Measurements from ENCODE around the gene ARHGAP15. TPM values are rescaled to one million over a fixed set of nuclear protein-coding genes. Genes with fewer than 3 reads are reported as not detected.

Gene ARHGAP15
- total RNA-seq, 1 experiment from 2014 or later: not detected

- Histone ChIP-seq H3K27me3 (replicated peaks) (peaks cover 4% of the 10 kb centered on the region), H3K9me3 (replicated peaks) (no peaks in the 10 kb centered on the region), H3K4me1 (replicated peaks) (no peaks in the 10 kb centered on the region), H3K4me3 (no peak overlapping the region), H3K36me3 (no peaks in the 10 kb centered on the region), H3K27ac (no peak overlapping the region)
- no peak for DNase-seq (ENCODE audit: low read depth in 1 of 2, low spot score in 2 of 2)
These were observed 216.9 kb downstream of the ARHGAP15 start for GRCh38 chr2:143345887-143346787.

GRCh38 chr2:143347271-143347695 lies 218.1 kb downstream of the ARHGAP15 start:
- Histone ChIP-seq H3K9me3 (replicated peaks) (no peaks in the 10 kb centered on the region), H3K4me1 (replicated peaks) (no peaks in the 10 kb centered on the region), H3K36me3 (no peaks in the 10 kb centered on the region), H3K4me3 (no peak overlapping the region), H3K27ac (no peak overlapping the region), H3K27me3 (replicated peaks) (peaks cover 4% of the 10 kb centered on the region; the same call in 1 of the 2 replicates)
- DNase-seq (ENCODE audit: low read depth in 1 of 2, low spot score in 2 of 2): no peak

- Histone ChIP-seq H3K36me3 (no peaks in the 10 kb centered on the region), H3K4me3 (no peak overlapping the region), H3K9me3 (replicated peaks) (no peaks in the 10 kb centered on the region), H3K27me3 (replicated peaks) (peaks cover 4% of the 10 kb centered on the region; the same call in 1 of the 2 replicates), H3K4me1 (replicated peaks) (no peaks in the 10 kb centered on the region), H3K27ac (no peak overlapping the region)
- DNase-seq (ENCODE audit: low read depth in 1 of 2, low spot score in 2 of 2): no peak
These were observed 218.7 kb downstream of the ARHGAP15 start for GRCh38 chr2:143347901-143348414.

GRCh38 chr2:143354050-143354750 lies 225.0 kb downstream of the ARHGAP15 start:
- no peak for DNase-seq (ENCODE audit: low read depth in 1 of 2, low spot score in 2 of 2)
- Histone ChIP-seq H3K9me3 (replicated peaks) (no peaks in the 10 kb centered on the region), H3K27ac (no peak overlapping the region), H3K36me3 (no peaks in the 10 kb centered on the region), H3K4me1 (replicated peaks) (no peaks in the 10 kb centered on the region), H3K4me3 (no peak overlapping the region), H3K27me3 (replicated peaks) (no peaks in the 10 kb centered on the region)

GRCh38 chr2:143355870-143356269 lies 226.7 kb downstream of the ARHGAP15 start:
- H3K27me3 ChIP-seq (replicated peaks): no peaks in the 10 kb centered on the region
- no peaks in the 10 kb centered on the region for H3K4me1 ChIP-seq (replicated peaks)
- no peaks in the 10 kb centered on the region for H3K36me3 ChIP-seq
- no peak overlapping the region for H3K27ac ChIP-seq
- no peak overlapping the region for H3K4me3 ChIP-seq
- H3K9me3 ChIP-seq (replicated peaks): no peaks in the 10 kb centered on the region
- DNase-seq (ENCODE audit: low read depth in 1 of 2, low spot score in 2 of 2): no peak

- Histone ChIP-seq H3K27ac (no peak overlapping the region), H3K4me1 (replicated peaks) (no peaks in the 10 kb centered on the region), H3K36me3 (no peaks in the 10 kb centered on the region), H3K4me3 (no peak overlapping the region), H3K27me3 (replicated peaks) (no peaks in the 10 kb centered on the region), H3K9me3 (replicated peaks) (no peaks in the 10 kb centered on the region)
- DNase-seq (ENCODE audit: low read depth in 1 of 2, low spot score in 2 of 2): no peak
These were observed 227.1 kb downstream of the ARHGAP15 start for GRCh38 chr2:143356336-143356735.

GRCh38 chr2:143356736-143357446 lies 227.7 kb downstream of the ARHGAP15 start:
- Histone ChIP-seq H3K4me3 (no peak overlapping the region), H3K36me3 (no peaks in the 10 kb centered on the region), H3K27ac (no peak overlapping the region)

GRCh38 chr2:143357966-143358365 lies 228.7 kb downstream of the ARHGAP15 start:
- Histone ChIP-seq H3K4me1 (replicated peaks) (no peaks in the 10 kb centered on the region), H3K27me3 (replicated peaks) (no peaks in the 10 kb centered on the region), H3K36me3 (no peaks in the 10 kb centered on the region), H3K9me3 (replicated peaks) (no peaks in the 10 kb centered on the region), H3K4me3 (no peak overlapping the region), H3K27ac (no peak overlapping the region)
- DNase-seq (ENCODE audit: low read depth in 1 of 2, low spot score in 2 of 2): no peak

More at GRCh38 chr2:143356736-143357446, 227.7 kb downstream of the ARHGAP15 start:
- Histone ChIP-seq H3K27me3 (replicated peaks) (no peaks in the 10 kb centered on the region), H3K4me1 (replicated peaks) (no peaks in the 10 kb centered on the region), H3K9me3 (replicated peaks) (no peaks in the 10 kb centered on the region)
- no peak for DNase-seq (ENCODE audit: low read depth in 1 of 2, low spot score in 2 of 2)

- Histone ChIP-seq H3K36me3 (no peaks in the 10 kb centered on the region), H3K27ac (no peak overlapping the region), H3K4me3 (no peak overlapping the region), H3K4me1 (replicated peaks) (no peaks in the 10 kb centered on the region), H3K9me3 (replicated peaks) (no peaks in the 10 kb centered on the region), H3K27me3 (replicated peaks) (0 out of 2 replicates have a peak, but pooled peaks cover 2% of the 10 kb centered on the region)
- DNase-seq (ENCODE audit: low read depth in 1 of 2, low spot score in 2 of 2): no peak
These were observed 232.1 kb downstream of the ARHGAP15 start for GRCh38 chr2:143361346-143361745.

GRCh38 chr2:143371616-143372015 lies 242.4 kb downstream of the ARHGAP15 start:
- DNase-seq (ENCODE audit: low read depth in 1 of 2, low spot score in 2 of 2): no peak

GRCh38 chr2:143375384-143375880 lies 246.2 kb downstream of the ARHGAP15 start:
- H3K4me3 ChIP-seq: no peak overlapping the region
- no peaks in the 10 kb centered on the region for H3K36me3 ChIP-seq
- no peaks in the 10 kb centered on the region for H3K27me3 ChIP-seq (replicated peaks)
- no peaks in the 10 kb centered on the region for H3K9me3 ChIP-seq (replicated peaks)
- no peak for DNase-seq (ENCODE audit: low read depth in 1 of 2, low spot score in 2 of 2)
- H3K27ac ChIP-seq: no peak overlapping the region
- H3K4me1 ChIP-seq (replicated peaks): no peaks in the 10 kb centered on the region

More at GRCh38 chr2:143371616-143372015, 242.4 kb downstream of the ARHGAP15 start:
- Histone ChIP-seq H3K4me3 (no peak overlapping the region), H3K36me3 (no peaks in the 10 kb centered on the region), H3K27ac (no peak overlapping the region), H3K27me3 (replicated peaks) (no peaks in the 10 kb centered on the region), H3K4me1 (replicated peaks) (no peaks in the 10 kb centered on the region), H3K9me3 (replicated peaks) (no peaks in the 10 kb centered on the region)

- Histone ChIP-seq H3K4me1 (replicated peaks) (no peaks in the 10 kb centered on the region), H3K4me3 (no peak overlapping the region), H3K27ac (no peak overlapping the region), H3K27me3 (replicated peaks) (no peaks in the 10 kb centered on the region), H3K9me3 (replicated peaks) (no peaks in the 10 kb centered on the region), H3K36me3 (no peaks in the 10 kb centered on the region)
- DNase-seq (ENCODE audit: low read depth in 1 of 2, low spot score in 2 of 2): no peak
These were observed 249.8 kb downstream of the ARHGAP15 start for GRCh38 chr2:143378996-143379395.

GRCh38 chr2:143379955-143380354 lies 250.7 kb downstream of the ARHGAP15 start:
- Histone ChIP-seq H3K4me1 (replicated peaks) (no peaks in the 10 kb centered on the region), H3K27ac (no peak overlapping the region), H3K36me3 (no peaks in the 10 kb centered on the region), H3K9me3 (replicated peaks) (no peaks in the 10 kb centered on the region), H3K27me3 (replicated peaks) (no peaks in the 10 kb centered on the region), H3K4me3 (no peak overlapping the region)
- DNase-seq (ENCODE audit: low read depth in 1 of 2, low spot score in 2 of 2): no peak
